Mucosa of rectum (tissue), 2 donors: ENCODE data around the gene PRRG2.

Experiments
- H3K27ac ChIP-seq, 2 donors: one replicate each; pipeline ENCODE4 v1.7.0; 2013; ENCODE audit warnings: inconsistent platforms in 2 of 2, low read depth in 2 of 2, low read length in 2 of 2
- H3K27me3 ChIP-seq, 2 donors: one replicate each; pipeline ENCODE4 v1.7.0; 2013; ENCODE audit warnings: low read length in 2 of 2; ENCODE audit not compliant: control insufficient read depth in 2 of 2, insufficient read depth in 2 of 2
- H3K36me3 ChIP-seq, 2 donors: one replicate each; pipeline ENCODE4 v1.7.0; 2013; ENCODE audit warnings: low read length in 2 of 2; ENCODE audit not compliant: control insufficient read depth in 2 of 2, insufficient read depth in 2 of 2
- H3K4me1 ChIP-seq, 2 donors: one replicate each; pipeline ENCODE4 v1.7.0; 2013; ENCODE audit warnings: low read length in 2 of 2, mild to moderate bottlenecking in 1 of 2; ENCODE audit not compliant: control insufficient read depth in 2 of 2, insufficient read depth in 2 of 2
- H3K4me3 ChIP-seq, 2 donors: one replicate each; pipeline ENCODE4 v1.7.0; 2013; ENCODE audit warnings: low read length in 2 of 2
- H3K9ac ChIP-seq, 2 donors: one replicate each; pipeline ENCODE4 v1.7.0; 2013; ENCODE audit warnings: low read length in 2 of 2, low read depth in 1 of 2, mild to moderate bottlenecking in 1 of 2
- H3K9me3 ChIP-seq, 2 donors: one replicate each; pipeline ENCODE4 v1.7.0; 2013; ENCODE audit warnings: low read length in 2 of 2; ENCODE audit not compliant: control insufficient read depth in 2 of 2
- donor health status: healthy.
- donor health status: Normal muscosa, but diverticular disease.

Gene PRRG2

GRCh38 chr19:49581007-49581508, at the start of gene PRRG2:
Gene PRRG2 (plus strand): TSS chr19:49581316. CDS start chr19:49583220, 1,904 bp downstream.
- no peaks in the 10 kb centered on the region for H3K27me3 ChIP-seq
- H3K9me3 ChIP-seq = no peaks in the 10 kb centered on the region
- H3K27ac ChIP-seq = peak within 1 kb of the TSS; percentile 76 to 78
- peaks cover 13 to 17% of the 10 kb centered on the region in 2 donors for H3K4me1 ChIP-seq
- H3K9ac ChIP-seq = peak within 1 kb of the TSS; percentile 84 to 96
- H3K36me3 ChIP-seq = peaks cover 0 to 3% of the 10 kb centered on the region in 2 donors
- peak within 1 kb of the TSS; percentile 90 to 97 for H3K4me3 ChIP-seq

GRCh38 chr19:49533551-49534488, 47.3 kb upstream of the PRRG2 start:
- Histone ChIP-seq H3K27ac (no peak overlapping the region), H3K9me3 (no peaks in the 10 kb centered on the region), H3K4me3 (peak overlapping the region; percentile 47 to 56), H3K9ac (no peak overlapping the region), H3K36me3 (peaks cover 34 to 39% of the 10 kb centered on the region in 2 donors), H3K27me3 (no peaks in the 10 kb centered on the region), H3K4me1 (peaks cover 0 to 6% of the 10 kb centered on the region in 2 donors)

GRCh38 chr19:49534632-49535385, 46.3 kb upstream of the PRRG2 start:
- peaks cover 0 to 6% of the 10 kb centered on the region in 2 donors for H3K4me1 ChIP-seq
- no peaks in the 10 kb centered on the region for H3K27me3 ChIP-seq
- H3K9me3 ChIP-seq = no peaks in the 10 kb centered on the region
- no peak overlapping the region for H3K27ac ChIP-seq
- H3K9ac ChIP-seq = no peak overlapping the region
- H3K36me3 ChIP-seq = peaks cover 37 to 38% of the 10 kb centered on the region in 2 donors
- H3K4me3 ChIP-seq = peak overlapping the region in 1 of 2 donors; percentile 41

GRCh38 chr19:49536921-49537462, 44.1 kb upstream of the PRRG2 start:
- H3K4me3 ChIP-seq = no peak overlapping the region
- H3K36me3 ChIP-seq = peaks cover 32 to 38% of the 10 kb centered on the region in 2 donors

GRCh38 chr19:49538643-49539042, 42.5 kb upstream of the PRRG2 start:
- Histone ChIP-seq H3K27me3 (no peaks in the 10 kb centered on the region), H3K4me3 (no peak overlapping the region), H3K9ac (no peak overlapping the region), H3K4me1 (peaks cover 0 to 2% of the 10 kb centered on the region in 2 donors), H3K27ac (no peak overlapping the region), H3K36me3 (peaks cover 37 to 45% of the 10 kb centered on the region in 2 donors), H3K9me3 (no peaks in the 10 kb centered on the region)

More at GRCh38 chr19:49536921-49537462, 44.1 kb upstream of the PRRG2 start:
- no peak overlapping the region for H3K27ac ChIP-seq
- no peaks in the 10 kb centered on the region for H3K9me3 ChIP-seq
- no peak overlapping the region for H3K9ac ChIP-seq
- H3K27me3 ChIP-seq = no peaks in the 10 kb centered on the region
- peaks cover 0 to 6% of the 10 kb centered on the region in 2 donors for H3K4me1 ChIP-seq

GRCh38 chr19:49539192-49539952, 41.7 kb upstream of the PRRG2 start:
- H3K27me3 ChIP-seq = no peaks in the 10 kb centered on the region
- no peaks in the 10 kb centered on the region for H3K4me1 ChIP-seq
- peaks cover 40 to 43% of the 10 kb centered on the region in 2 donors for H3K36me3 ChIP-seq
- H3K9me3 ChIP-seq = no peaks in the 10 kb centered on the region
- no peak overlapping the region for H3K4me3 ChIP-seq
- H3K9ac ChIP-seq = no peak overlapping the region
- H3K27ac ChIP-seq = no peak overlapping the region

GRCh38 chr19:49541914-49542313, 39.2 kb upstream of the PRRG2 start:
- no peak overlapping the region for H3K27ac ChIP-seq
- no peaks in the 10 kb centered on the region for H3K27me3 ChIP-seq
- peaks cover 29% of the 10 kb centered on the region in 2 donors for H3K36me3 ChIP-seq
- H3K9me3 ChIP-seq = no peaks in the 10 kb centered on the region
- H3K9ac ChIP-seq = no peak overlapping the region
- H3K4me1 ChIP-seq = peaks cover 0 to 3% of the 10 kb centered on the region in 2 donors
- H3K4me3 ChIP-seq = no peak overlapping the region

- H3K36me3 ChIP-seq = peaks cover 24 to 25% of the 10 kb centered on the region in 2 donors
- H3K27ac ChIP-seq = no peak overlapping the region
- H3K9ac ChIP-seq = no peak overlapping the region
- no peaks in the 10 kb centered on the region for H3K27me3 ChIP-seq
- H3K4me1 ChIP-seq = peaks cover 4 to 7% of the 10 kb centered on the region in 2 donors
- H3K9me3 ChIP-seq = no peaks in the 10 kb centered on the region
- H3K4me3 ChIP-seq = no peak overlapping the region
Observed at GRCh38 chr19:49542446-49542845, 38.7 kb upstream of the PRRG2 start.

- Histone ChIP-seq H3K9me3 (no peaks in the 10 kb centered on the region), H3K36me3 (peaks cover 24 to 25% of the 10 kb centered on the region in 2 donors), H3K4me1 (peaks cover 6 to 8% of the 10 kb centered on the region in 2 donors), H3K4me3 (no peak overlapping the region), H3K9ac (no peak overlapping the region), H3K27me3 (no peaks in the 10 kb centered on the region), H3K27ac (no peak overlapping the region)
Observed at GRCh38 chr19:49543032-49543431, 38.1 kb upstream of the PRRG2 start.
